Subcutaneous abdominal adipose tissue (tissue), 5 donors: Measurements from ENCODE around the gene MSL1.
A peak's percentile ranks its signal among the peaks of the same experiment; 100 is the strongest.

Experiments used
- H3K27ac ChIP-seq: one replicate; pipeline ENCODE4 v1.7.0; 2013; ENCODE audit warnings: low read depth, mild to moderate bottlenecking, inconsistent platforms, low read length, moderate library complexity
- H3K27me3 ChIP-seq, 5 donors: one replicate each; pipeline ENCODE4 v1.7.0; 2013; ENCODE audit warnings: low read length in 5 of 5, inconsistent platforms in 1 of 5; ENCODE audit not compliant: control insufficient read depth in 5 of 5, insufficient read depth in 4 of 5
- H3K36me3 ChIP-seq, 5 donors: one replicate each; pipeline ENCODE4 v1.7.0; 2013; ENCODE audit warnings: low read length in 5 of 5; ENCODE audit not compliant: control insufficient read depth in 5 of 5, insufficient read depth in 5 of 5
- H3K4me1 ChIP-seq, 5 donors: one replicate each; pipeline ENCODE4 v1.7.0; 2013; ENCODE audit warnings: low read length in 5 of 5, mild to moderate bottlenecking in 3 of 5, moderate library complexity in 1 of 5; ENCODE audit not compliant: control insufficient read depth in 5 of 5, insufficient read depth in 5 of 5
- H3K4me3 ChIP-seq, 5 donors: one replicate each; pipeline ENCODE4 v1.7.0; 2013; ENCODE audit warnings: low read length in 5 of 5, low read depth in 1 of 5
- H3K9ac ChIP-seq, 5 donors: one replicate each; pipeline ENCODE4 v1.7.0; 2013; ENCODE audit warnings: low read length in 5 of 5, mild to moderate bottlenecking in 4 of 5, moderate library complexity in 3 of 5
- H3K9me3 ChIP-seq, 5 donors: one replicate each; pipeline ENCODE4 v1.7.0; 2013; ENCODE audit warnings: low read length in 5 of 5; ENCODE audit not compliant: control insufficient read depth in 5 of 5
- donor health status: healthy.
- donor health status: healthy.
- donor health status: healthy.
- donor health status: healthy.
- donor health status: healthy.

Gene MSL1

DNA sequence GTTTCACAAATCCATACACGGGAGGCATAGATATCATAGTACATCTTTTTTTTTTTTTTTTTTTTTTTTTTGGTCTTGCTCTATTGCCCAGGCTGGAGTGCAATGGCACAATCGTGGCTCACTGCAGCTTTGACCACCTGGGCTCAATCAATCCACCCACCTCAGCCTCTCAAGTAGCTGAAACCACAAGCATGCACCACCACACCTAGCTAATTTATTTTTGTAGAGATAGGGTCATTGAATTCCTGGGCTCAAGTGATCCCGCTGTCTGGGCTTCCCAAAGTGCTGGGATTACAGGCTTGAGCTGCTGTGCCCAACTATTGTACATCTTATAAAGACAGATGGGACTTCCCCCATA is 52.0 kb downstream of the MSL1 start:
- peaks cover 29 to 69% (median 65%) of the 10 kb centered on the region in 5 donors for H3K36me3 ChIP-seq

DNA sequence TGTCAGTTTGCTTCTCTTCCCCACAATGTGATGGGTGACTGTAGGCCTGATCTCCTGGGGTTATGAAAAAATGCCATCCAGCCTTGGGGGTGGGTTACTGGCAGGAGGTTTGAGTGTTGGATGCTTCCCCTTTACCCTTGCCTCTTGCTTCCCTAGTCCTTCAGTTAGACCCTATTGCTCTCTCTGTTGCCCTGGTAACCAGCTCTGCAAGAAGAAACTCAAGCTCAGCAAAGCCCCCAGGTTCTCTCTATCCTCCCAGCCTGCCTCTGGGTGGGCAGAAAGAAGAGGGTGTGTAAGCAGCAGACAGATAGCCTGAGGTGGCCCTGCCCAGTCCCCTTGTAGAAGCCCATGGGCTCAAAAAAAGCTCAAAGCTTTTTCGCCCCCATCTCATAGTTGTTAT is 52.7 kb downstream of the MSL1 start:
- Histone ChIP-seq H3K9ac (no peak overlapping the region), H3K27ac (no peak overlapping the region), H3K9me3 (no peaks in the 10 kb centered on the region), H3K4me3 (no peak overlapping the region), H3K4me1 (peaks cover 0 to 9% (median 5%) of the 10 kb centered on the region in 5 donors), H3K27me3 (no peaks in the 10 kb centered on the region), H3K36me3 (peaks cover 26 to 62% (median 58%) of the 10 kb centered on the region in 5 donors)

More for the DNA sequence above, 52.0 kb downstream of the MSL1 start:
- H3K9me3 ChIP-seq = no peaks in the 10 kb centered on the region
- peaks cover 0 to 9% (median 5%) of the 10 kb centered on the region in 5 donors for H3K4me1 ChIP-seq
- no peaks in the 10 kb centered on the region for H3K27me3 ChIP-seq
- no peak overlapping the region for H3K27ac ChIP-seq
- H3K9ac ChIP-seq = no peak overlapping the region
- H3K4me3 ChIP-seq = no peak overlapping the region

DNA sequence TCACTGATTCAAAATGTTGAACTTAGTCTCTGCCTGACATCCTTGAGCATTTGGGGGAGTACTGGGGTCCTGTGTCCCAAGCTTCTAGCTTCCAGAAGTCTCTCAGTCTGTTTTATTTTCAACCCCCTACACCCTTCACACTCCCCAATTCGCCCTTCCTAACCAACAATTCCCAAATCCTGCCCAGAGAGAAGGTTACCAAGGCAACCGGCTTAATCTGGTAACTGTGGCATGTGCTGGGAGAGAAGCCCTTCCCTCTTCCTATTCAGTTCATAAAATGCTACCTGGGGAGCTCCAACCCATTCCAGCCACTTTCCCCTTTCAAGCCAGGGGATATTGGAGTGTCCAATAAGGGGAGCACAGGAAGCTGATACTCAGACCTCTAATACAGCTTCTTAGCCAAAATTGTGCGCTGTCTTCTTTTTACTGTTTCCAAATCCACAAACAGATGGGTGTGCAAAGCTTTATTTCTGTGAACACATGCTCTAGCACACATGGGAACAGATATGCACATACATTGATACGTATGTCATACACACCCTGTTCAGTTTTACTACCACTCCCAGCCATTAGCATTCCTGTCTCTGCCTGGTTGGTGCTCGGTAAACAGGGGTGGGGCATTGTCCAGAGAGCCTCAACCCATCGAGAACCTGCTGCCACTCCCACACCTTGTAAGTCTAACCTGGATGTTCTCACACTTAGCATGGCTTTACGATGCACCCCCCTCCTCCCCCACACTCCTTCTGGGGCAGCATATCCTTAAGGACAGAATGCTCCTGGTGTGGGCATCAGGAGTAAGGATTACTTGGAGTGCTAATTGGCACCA is 54.4 kb downstream of the MSL1 start:
- H3K9me3 ChIP-seq = no peaks in the 10 kb centered on the region
- no peak overlapping the region for H3K27ac ChIP-seq
- peaks cover 13 to 47% (median 43%) of the 10 kb centered on the region in 5 donors for H3K36me3 ChIP-seq
- no peaks in the 10 kb centered on the region for H3K27me3 ChIP-seq
- H3K4me3 ChIP-seq = no peak overlapping the region
- no peak overlapping the region for H3K9ac ChIP-seq
- H3K4me1 ChIP-seq = peaks cover 0 to 9% (median 5%) of the 10 kb centered on the region in 5 donors

- Histone ChIP-seq H3K4me3 (peak overlapping the region in 2 of 5 donors; percentile 22 to 50), H3K9ac (peak overlapping the region in 1 of 5 donors; percentile 14)
Observed at GRCh38 chr17:40176754-40177110, 55.0 kb downstream of the MSL1 start.

DNA sequence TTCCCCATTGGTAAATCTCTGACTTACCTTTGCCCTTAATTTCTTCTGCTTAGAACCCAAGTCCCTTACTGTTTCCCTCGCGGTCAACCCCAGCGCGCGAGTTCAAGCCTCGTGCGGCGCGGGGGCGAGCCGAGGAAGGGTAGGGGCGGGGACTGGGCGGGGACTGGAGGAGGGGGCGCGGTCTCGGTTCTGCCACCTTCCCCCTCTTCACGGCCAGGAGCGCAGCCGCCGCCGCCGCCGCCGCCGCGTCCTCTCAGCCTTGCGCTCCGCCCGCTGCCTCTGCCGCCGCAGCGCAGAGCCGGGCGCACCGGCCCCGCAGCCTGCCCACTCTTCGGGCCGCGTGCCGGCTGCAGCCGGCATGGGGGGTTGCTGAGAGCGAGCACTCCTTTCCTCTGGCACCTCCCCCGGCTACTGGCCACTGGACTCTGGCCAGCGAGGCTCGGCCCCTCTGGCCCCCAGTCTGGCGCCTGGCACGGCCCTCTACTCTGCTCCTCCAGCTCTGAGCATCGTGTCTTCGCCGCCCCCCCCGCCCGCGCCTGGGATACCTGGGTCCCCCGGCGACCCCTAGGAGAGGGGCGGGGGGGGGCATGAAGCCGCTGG is 55.6 kb downstream of the MSL1 start, which contains the start of gene RAPGEFL1:
RAPGEFL1 (plus strand) TSS at position 196 of the 600 bp plus-strand sequence; CDS start at position 588, 392 bp downstream.
- peaks cover 0 to 9% (median 5%) of the 10 kb centered on the region in 5 donors for H3K4me1 ChIP-seq
- peak within 1 kb of the TSS in 4 of 5 donors; percentile 50 to 61 (median 54) for H3K4me3 ChIP-seq
- no peaks in the 10 kb centered on the region for H3K9me3 ChIP-seq
- H3K9ac ChIP-seq = peak within 1 kb of the TSS in 2 of 5 donors; percentile 14 to 64
- H3K36me3 ChIP-seq = peaks cover 3 to 39% (median 31%) of the 10 kb centered on the region in 5 donors
- H3K27me3 ChIP-seq = no peaks in the 10 kb centered on the region
- no peak within 1 kb of the TSS for H3K27ac ChIP-seq

More at GRCh38 chr17:40176754-40177110, 55.0 kb downstream of the MSL1 start:
- H3K27me3 ChIP-seq = no peaks in the 10 kb centered on the region
- peaks cover 8 to 46% (median 37%) of the 10 kb centered on the region in 5 donors for H3K36me3 ChIP-seq
- no peak overlapping the region for H3K27ac ChIP-seq
- H3K4me1 ChIP-seq = peaks cover 0 to 9% (median 5%) of the 10 kb centered on the region in 5 donors
- no peaks in the 10 kb centered on the region for H3K9me3 ChIP-seq

- H3K27me3 ChIP-seq = no peaks in the 10 kb centered on the region
- H3K4me1 ChIP-seq = peaks cover 0 to 9% (median 5%) of the 10 kb centered on the region in 5 donors
- H3K9me3 ChIP-seq = no peaks in the 10 kb centered on the region
- H3K27ac ChIP-seq = no peak overlapping the region
- no peak overlapping the region for H3K9ac ChIP-seq
- peaks cover 3 to 36% (median 28%) of the 10 kb centered on the region in 5 donors for H3K36me3 ChIP-seq
- H3K4me3 ChIP-seq = no peak overlapping the region
Observed at GRCh38 chr17:40178021-40178601, 56.3 kb downstream of the MSL1 start.

DNA sequence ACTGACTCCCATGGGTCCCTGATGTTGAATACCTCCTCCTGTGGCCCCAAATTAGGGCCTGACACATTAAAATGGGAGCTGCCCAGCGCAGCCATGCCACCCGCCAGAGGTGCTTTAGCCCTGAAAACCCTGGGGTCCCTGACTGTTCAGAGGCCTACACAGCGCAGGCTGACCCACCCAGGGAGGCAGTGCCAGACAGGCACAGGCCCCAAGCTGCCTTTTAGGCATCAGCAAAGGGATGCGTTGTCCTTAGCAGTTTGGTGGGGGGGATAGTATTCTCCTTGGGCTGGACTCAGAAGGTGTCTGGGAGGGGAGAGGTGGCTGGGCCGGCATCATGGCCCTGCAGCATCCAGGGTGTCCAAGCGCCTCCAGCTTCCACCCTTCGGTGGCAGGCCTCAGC is 56.9 kb downstream of the MSL1 start:
- H3K4me3 ChIP-seq = no peak overlapping the region
- H3K4me1 ChIP-seq = peaks cover 0 to 9% (median 5%) of the 10 kb centered on the region in 5 donors
- no peaks in the 10 kb centered on the region for H3K9me3 ChIP-seq
- no peaks in the 10 kb centered on the region for H3K27me3 ChIP-seq
- no peak overlapping the region for H3K27ac ChIP-seq
- no peak overlapping the region for H3K9ac ChIP-seq
- peaks cover 0 to 30% (median 22%) of the 10 kb centered on the region in 5 donors for H3K36me3 ChIP-seq

GRCh38 chr17:40179923-40180659 is 58.3 kb downstream of the MSL1 start:
- H3K27ac ChIP-seq = no peak overlapping the region
- H3K4me3 ChIP-seq = no peak overlapping the region
- H3K27me3 ChIP-seq = no peaks in the 10 kb centered on the region
- peaks cover 0 to 17% (median 14%) of the 10 kb centered on the region in 5 donors for H3K36me3 ChIP-seq
- H3K9me3 ChIP-seq = no peaks in the 10 kb centered on the region
- no peak overlapping the region for H3K9ac ChIP-seq
- H3K4me1 ChIP-seq = peaks cover 0 to 9% (median 5%) of the 10 kb centered on the region in 5 donors

DNA sequence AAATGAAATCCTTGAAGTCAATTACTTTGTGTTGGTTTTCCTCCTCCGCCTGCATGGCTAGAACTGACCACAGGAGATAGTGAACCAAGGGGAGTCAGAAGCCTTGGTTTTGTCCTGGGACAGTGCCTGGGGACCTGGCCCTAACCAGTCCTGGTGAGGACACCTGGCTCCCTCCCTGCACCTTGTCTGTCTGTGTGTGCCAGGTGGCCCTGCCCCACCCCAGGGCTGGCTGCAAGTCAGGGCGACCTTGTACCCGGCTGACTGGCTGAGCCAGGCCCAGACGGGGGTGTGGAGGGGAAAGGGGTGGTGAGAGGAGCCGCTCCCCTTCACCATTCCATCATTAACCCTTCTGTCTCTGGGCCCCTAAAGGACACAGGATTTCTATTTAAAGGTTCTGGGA is 58.9 kb downstream of the MSL1 start:
- Histone ChIP-seq H3K9ac (no peak overlapping the region), H3K27me3 (no peaks in the 10 kb centered on the region), H3K9me3 (no peaks in the 10 kb centered on the region), H3K4me3 (no peak overlapping the region), H3K4me1 (peaks cover 0 to 13% (median 5%) of the 10 kb centered on the region in 5 donors), H3K27ac (no peak overlapping the region), H3K36me3 (peaks cover 0 to 15% (median 13%) of the 10 kb centered on the region in 5 donors)
